CD1c-positive myeloid dendritic cell (primary cell): Measurements from ENCODE around the gene DUSP11.
A peak's percentile ranks its signal among the peaks of the same experiment; 100 is the strongest.
"Not testable (repeated sequence)": the region's sequence is repeated elsewhere in the genome, so short reads cannot be mapped to it uniquely, and the experiment has no call there.

ENCODE experiments used
- DNase-seq: peaks from one replicate; pipeline ENCODE4 v3.0.0-alpha.2; 2016; ENCODE audit errors: extremely low spot score

Gene DUSP11

GRCh38 chr2:73717695-73718094 lies 62.2 kb downstream of the DUSP11 start:
- DNase-seq: not testable (repeated sequence)

GRCh38 chr2:73717251-73717606 lies 62.7 kb downstream of the DUSP11 start:
- no peak for DNase-seq

- peak; percentile 66 for DNase-seq
Observed at GRCh38 chr2:73716543-73717250, 63.2 kb downstream of the DUSP11 start.

GRCh38 chr2:73714091-73714490 lies 65.8 kb downstream of the DUSP11 start:
- no peak for DNase-seq
